ENCODE data around the gene GIPR. TPM values are rescaled to one million over a fixed set of nuclear protein-coding genes. Genes with fewer than 3 reads are reported as not detected.
A peak's percentile ranks its signal among the peaks of the same experiment; 100 is the strongest.

Gene GIPR
- total and polyA plus RNA-seq, 2 of the 13 experiments (the other 11 are each of a cell fraction or from before 2014, with no cell fraction given), result 0.15 to 1.2 TPM

DNA sequence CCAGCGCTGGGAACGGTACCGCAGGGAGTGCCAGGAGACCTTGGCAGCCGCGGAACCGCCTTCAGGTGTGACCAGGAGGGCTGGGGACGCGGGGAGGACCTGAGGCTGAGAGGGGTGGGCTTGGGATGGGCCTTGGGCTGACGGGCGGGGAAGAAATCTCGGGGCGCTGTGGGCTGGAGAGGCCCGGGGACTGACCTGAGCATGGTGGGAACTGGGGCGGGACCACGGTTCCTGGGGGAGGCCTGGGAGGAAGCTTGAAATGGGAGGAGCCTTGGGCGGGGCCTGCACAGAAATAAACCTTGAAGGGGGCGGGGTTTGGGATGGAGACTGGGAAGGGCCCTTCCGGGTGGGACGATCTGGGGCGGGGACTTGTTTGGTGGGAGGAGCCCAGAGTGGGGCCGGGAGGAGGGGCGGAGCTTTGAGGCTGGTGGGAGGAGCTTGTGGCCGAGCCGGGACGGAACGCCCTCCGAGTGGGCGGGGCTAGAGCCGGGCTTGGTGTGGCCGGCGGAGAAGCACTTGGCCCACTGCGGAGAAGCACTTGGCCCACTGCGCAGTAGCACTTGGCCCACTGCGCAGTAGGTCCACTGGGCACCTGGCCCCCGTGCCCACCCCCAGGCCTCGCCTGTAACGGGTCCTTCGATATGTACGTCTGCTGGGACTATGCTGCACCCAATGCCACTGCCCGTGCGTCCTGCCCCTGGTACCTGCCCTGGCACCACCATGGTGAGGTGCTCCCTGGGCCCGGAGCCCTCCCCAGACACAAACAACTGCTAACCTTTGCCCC lies 2.8 kb downstream of the GIPR start (continued):
- TF ChIP-seq BCL6 (CRISPR knock-in tag; IDR thresholded peaks at IDR 0.05) (no peak), GABPB1 (CRISPR knock-in tag; IDR thresholded peaks at IDR 0.05) (peak; percentile 38; the same call in 1 of the 2 replicates), NFE2L2 (IDR thresholded peaks at IDR 0.05; ENCODE audit: low read length) (no peak), EED (CRISPR knock-in tag; IDR thresholded peaks at IDR 0.05) (no peak), ZZZ3 (CRISPR knock-in tag; IDR thresholded peaks at IDR 0.05; ENCODE audit: borderline replicate concordance) (no peak), TBX2 (CRISPR knock-in tag; IDR thresholded peaks at IDR 0.05; ENCODE audit: borderline replicate concordance) (no peak), ZMYM4 (CRISPR knock-in tag; IDR thresholded peaks at IDR 0.05) (no peak), ZNF775 (CRISPR knock-in tag; IDR thresholded peaks at IDR 0.05; ENCODE audit: borderline replicate concordance) (no peak), HOXA3 (CRISPR knock-in tag; IDR thresholded peaks at IDR 0.05) (0 out of 2 replicates have a peak, but pooled peaks have one; percentile 15), RBM22 (optimal IDR thresholded peaks at IDR 0.05; ENCODE audit: low read length) (no peak), ZNF496 (CRISPR knock-in tag; IDR thresholded peaks at IDR 0.05; ENCODE audit: insufficient replicate concordance) (no peak), MEIS2 (CRISPR knock-in tag; IDR thresholded peaks at IDR 0.05) (no peak), RORA (CRISPR knock-in tag; IDR thresholded peaks at IDR 0.05) (no peak), ZNF703 (CRISPR knock-in tag; IDR thresholded peaks at IDR 0.05; ENCODE audit: borderline replicate concordance) (no peak), KMT2A (CRISPR knock-in tag; IDR thresholded peaks at IDR 0.05) (no peak), TBL1XR1 (IDR thresholded peaks at IDR 0.05; ENCODE audit: borderline replicate concordance, low read length, partially characterized antibody) (no peak), SP1 (IDR thresholded peaks at IDR 0.05) (no peak), SP1 (CRISPR knock-in tag; IDR thresholded peaks at IDR 0.05) (peak; percentile 56), PAX8 (CRISPR knock-in tag; IDR thresholded peaks at IDR 0.05; ENCODE audit: borderline replicate concordance) (no peak), ZNF44 (CRISPR knock-in tag; IDR thresholded peaks at IDR 0.05) (no peak), RBM39 (IDR thresholded peaks at IDR 0.05; ENCODE audit: low read depth, low read length, poor library complexity, severe bottlenecking) (no peak), ZNF878 (CRISPR knock-in tag; IDR thresholded peaks at IDR 0.05) (no peak), GABPA (IDR thresholded peaks at IDR 0.05; ENCODE audit: low read depth, low read length) (no peak), GABPA (CRISPR knock-in tag; IDR thresholded peaks at IDR 0.05; ENCODE audit: low read depth) (0 out of 2 replicates have a peak, but pooled peaks have one; percentile 29), ZNF772 (CRISPR knock-in tag; IDR thresholded peaks at IDR 0.05) (no peak), HNF4G (IDR thresholded peaks at IDR 0.05; ENCODE audit: borderline replicate concordance, low read depth, low read length) (no peak), HNF4G (CRISPR knock-in tag; IDR thresholded peaks at IDR 0.05; ENCODE audit: borderline replicate concordance, low read depth) (no peak), SETDB1 (CRISPR knock-in tag; IDR thresholded peaks at IDR 0.05; ENCODE audit: borderline replicate concordance) (no peak), JARID2 (CRISPR knock-in tag; IDR thresholded peaks at IDR 0.05; ENCODE audit: insufficient replicate concordance) (no peak)
- TF ChIP-seq, protein P1, sequence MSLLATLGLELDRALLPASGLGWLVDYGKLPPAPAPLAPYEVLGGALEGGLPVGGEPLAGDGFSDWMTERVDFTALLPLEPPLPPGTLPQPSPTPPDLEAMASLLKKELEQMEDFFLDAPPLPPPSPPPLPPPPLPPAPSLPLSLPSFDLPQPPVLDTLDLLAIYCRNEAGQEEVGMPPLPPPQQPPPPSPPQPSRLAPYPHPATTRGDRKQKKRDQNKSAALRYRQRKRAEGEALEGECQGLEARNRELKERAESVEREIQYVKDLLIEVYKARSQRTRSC (CRISPR knock-in tag; IDR thresholded peaks at IDR 0.05; ENCODE audit: low read depth), result no peak
- TF ChIP-seq, protein P2, sequence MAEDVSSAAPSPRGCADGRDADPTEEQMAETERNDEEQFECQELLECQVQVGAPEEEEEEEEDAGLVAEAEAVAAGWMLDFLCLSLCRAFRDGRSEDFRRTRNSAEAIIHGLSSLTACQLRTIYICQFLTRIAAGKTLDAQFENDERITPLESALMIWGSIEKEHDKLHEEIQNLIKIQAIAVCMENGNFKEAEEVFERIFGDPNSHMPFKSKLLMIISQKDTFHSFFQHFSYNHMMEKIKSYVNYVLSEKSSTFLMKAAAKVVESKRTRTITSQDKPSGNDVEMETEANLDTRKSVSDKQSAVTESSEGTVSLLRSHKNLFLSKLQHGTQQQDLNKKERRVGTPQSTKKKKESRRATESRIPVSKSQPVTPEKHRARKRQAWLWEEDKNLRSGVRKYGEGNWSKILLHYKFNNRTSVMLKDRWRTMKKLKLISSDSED (CRISPR knock-in tag; IDR thresholded peaks at IDR 0.05), result no peak
- TF ChIP-seq, protein P3, sequence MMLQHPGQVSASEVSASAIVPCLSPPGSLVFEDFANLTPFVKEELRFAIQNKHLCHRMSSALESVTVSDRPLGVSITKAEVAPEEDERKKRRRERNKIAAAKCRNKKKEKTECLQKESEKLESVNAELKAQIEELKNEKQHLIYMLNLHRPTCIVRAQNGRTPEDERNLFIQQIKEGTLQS (CRISPR knock-in tag; IDR thresholded peaks at IDR 0.05), result no peak
